Activated CD4-positive, CD25-positive, alpha-beta regulatory T cell (primary cell): Measurements from ENCODE around the gene ACVR1B.

Experiments
- DNase-seq, 4 experiments: peaks; one replicate each; lab custom pipeline; 2025; lab: John Stamatoyannopoulos, UW

The ACVR1B gene

GRCh38 chr12:52044292-52044983 lies 92.9 kb downstream of the ACVR1B start:
- DNase-seq = no peak

GRCh38 chr12:52045794-52046199 lies 94.3 kb downstream of the ACVR1B start:
- no peak for DNase-seq
